CD14-positive monocyte (primary cell): Measurements from ENCODE around the gene STOML3. TPM values are rescaled to one million over a fixed set of nuclear protein-coding genes. Genes with fewer than 3 reads are reported as not detected.

Source experiments
- DNase-seq, 3 donors: peaks; one replicate each; pipeline ENCODE4 v3.0.0-alpha.2; 2011 to 2022
- H2AFZ ChIP-seq: 2 replicates; pipeline ENCODE4 v1.6.0; 2012; ENCODE audit warnings: mild to moderate bottlenecking, low read depth, low read length, inconsistent platforms; ENCODE audit not compliant: insufficient read depth, poor library complexity, severe bottlenecking
- H3K27ac ChIP-seq, 2 donors: 1 replicate in 1 of 2; 2 replicates in 1 of 2; pipeline ENCODE4 v1.5.1; 2012 to 2013; ENCODE audit warnings: low read length in 2 of 2, control low read depth in 1 of 2, inconsistent platforms in 1 of 2, low read depth in 1 of 2, mild to moderate bottlenecking in 1 of 2
- H3K27me3 ChIP-seq, 2 donors: one replicate each; pipeline versions ENCODE4 v1.6.0 to v1.6.1; 2011 to 2013; ENCODE audit warnings: low read length in 2 of 2; ENCODE audit not compliant: control insufficient read depth in 2 of 2, insufficient read depth in 2 of 2
- H3K36me3 ChIP-seq, 2 donors: replicated peaks in 1 of 2; 1 replicate in 1 of 2; 2 replicates in 1 of 2; pipeline versions ENCODE4 v1.5.1 to v1.6.1; 2012 to 2013; ENCODE audit warnings: low read length in 2 of 2, control low read depth in 1 of 2, inconsistent platforms in 1 of 2, mild to moderate bottlenecking in 1 of 2; ENCODE audit not compliant: insufficient read depth in 2 of 2, control insufficient read depth in 1 of 2
- H3K4me1 ChIP-seq, 2 donors: 1 replicate in 1 of 2; 2 replicates in 1 of 2; pipeline versions ENCODE4 v1.5.1 to v1.6.1; 2012 to 2013; ENCODE audit warnings: low read length in 2 of 2, control low read depth in 1 of 2, inconsistent platforms in 1 of 2, mild to moderate bottlenecking in 1 of 2, moderate library complexity in 1 of 2; ENCODE audit not compliant: insufficient read depth in 2 of 2, control insufficient read depth in 1 of 2
- H3K4me2 ChIP-seq: replicated peaks from 2 replicates; pipeline ENCODE3; 2012; ENCODE audit warnings: low read length, moderate library complexity, mild to moderate bottlenecking; ENCODE audit not compliant: poor library complexity, severe bottlenecking; ENCODE audit errors: extremely low read depth
- H3K4me3 ChIP-seq, 3 experiments: fragments of 200-600 bp in 1 of 3; sonication (generic) in 1 of 3; replicated peaks in 1 of 3; 1 replicate in 2 of 3; 2 replicates in 1 of 3; pipeline ENCODE4 v1.5.1; 2011 to 2013; ENCODE audit warnings: low read length in 3 of 3, mild to moderate bottlenecking in 3 of 3, control low read depth in 2 of 3, low read depth in 2 of 3, inconsistent platforms in 1 of 3, moderate library complexity in 1 of 3
- H3K79me2 ChIP-seq: 2 replicates; pipeline ENCODE4 v1.6.0; 2012; ENCODE audit warnings: mild to moderate bottlenecking, control low read depth, inconsistent platforms, low read length, moderate library complexity; ENCODE audit not compliant: insufficient read depth
- H3K9ac ChIP-seq: 2 replicates; pipeline ENCODE4 v1.6.0; 2017; ENCODE audit warnings: low read length, mild to moderate bottlenecking; ENCODE audit not compliant: insufficient read depth, poor library complexity, severe bottlenecking
- H3K9me3 ChIP-seq, 2 donors: replicated peaks in 1 of 2; 1 replicate in 1 of 2; 2 replicates in 1 of 2; pipeline versions ENCODE4 v1.5.1 to v1.6.1; 2012 to 2013; ENCODE audit warnings: low read length in 2 of 2, control low read depth in 1 of 2; ENCODE audit not compliant: control insufficient read depth in 1 of 2, insufficient read depth in 1 of 2
- H4K20me1 ChIP-seq: 2 replicates; pipeline ENCODE4 v1.6.0; 2012; ENCODE audit warnings: mild to moderate bottlenecking, low read length, control low read depth, moderate library complexity; ENCODE audit not compliant: insufficient read depth
- H3K27ac Mint-ChIP-seq, 7 donors: one replicate each; pipeline ENCODE4 v1.8.0; 2020; ENCODE audit warnings: mild to moderate bottlenecking in 7 of 7, mixed read lengths in 7 of 7, moderate library complexity in 6 of 7, inconsistent platforms in 2 of 7
- H3K27me3 Mint-ChIP-seq, 3 donors: one replicate each; pipeline ENCODE4 v1.8.0; 2021 to 2022; ENCODE audit warnings: low read depth in 3 of 3, mild to moderate bottlenecking in 3 of 3, mixed read lengths in 3 of 3, moderate library complexity in 3 of 3, inconsistent platforms in 1 of 3
- H3K36me3 Mint-ChIP-seq, 2 donors: one replicate each; pipeline ENCODE4 v1.8.0; 2020; ENCODE audit warnings: mixed read lengths in 2 of 2, inconsistent platforms in 1 of 2, mild to moderate bottlenecking in 1 of 2
- H3K4me1 Mint-ChIP-seq: one replicate; pipeline ENCODE4 v1.8.0; 2020; ENCODE audit warnings: mild to moderate bottlenecking, mixed read lengths
- H3K4me3 Mint-ChIP-seq, 2 donors: one replicate each; pipeline ENCODE4 v1.8.0; 2020; ENCODE audit warnings: mild to moderate bottlenecking in 2 of 2, mixed read lengths in 2 of 2, moderate library complexity in 1 of 2
- H3K9me3 Mint-ChIP-seq, 7 donors: one replicate each; pipeline ENCODE4 v1.8.0; 2020 to 2022; ENCODE audit warnings: mixed read lengths in 7 of 7, mild to moderate bottlenecking in 6 of 7, moderate library complexity in 6 of 7, inconsistent platforms in 2 of 7
- CTCF ChIP-seq: fragments of 200-600 bp; IDR thresholded peaks from one replicate; pipeline ENCODE4 v1.8.0; 2022; ENCODE audit warnings: antibody characterized with exemption, mild to moderate bottlenecking
- whole genome bisulfite sequencing: methylation state at CpG from one replicate; pipeline ENCODE4 v1.1.5; 2013; ENCODE audit warnings: missing lambda C conversion rate; ENCODE audit not compliant: insufficient coverage; 5-methylcytosine and 5-hydroxymethylcytosine counted together
- intact Hi-C, 2 donors: fragments of 100-400 bp; cut with micrococcal nuclease; formaldehyde crosslinking; loops; one replicate each; pipeline versions ENCODE4 v1.15.0 to v1.15.1; 2023
- polyA plus RNA-seq, 3 donors: library from polyadenylated mRNA; depleted of rRNA in 1 of 3; unstranded in 2 of 3; stranded (reverse) in 1 of 3; fragments of 300-500 nt in 2 of 3; fragments of >200 nt in 1 of 3; fragmentation: Illumina TruSeq in 2 of 3; gene quantifications; 1 replicate in 2 of 3; 2 replicates in 1 of 3; pipeline ENCODE4 v1.2.3, GENCODE V29; 2012 to 2021

STOML3 gene
- polyA plus RNA-seq, 3 donors = not detected

GRCh38 chr13:39035204-39035603, 44.6 kb upstream of the STOML3 start:
- Histone ChIP-seq H4K20me1 (peaks cover 60% of the 10 kb centered on the region), H3K79me2 (peaks cover 87% of the 10 kb centered on the region), H2AFZ (no peak overlapping the region), H3K4me3 (peak overlapping the region in 1 of 3 experiments; percentile 84), H3K9ac (no peak overlapping the region), H3K4me1 (peaks cover 42 to 50% of the 10 kb centered on the region in 2 donors), H3K27me3 (no peaks in the 10 kb centered on the region), H3K9me3 (no peaks in the 10 kb centered on the region), H3K27ac (no peak overlapping the region), H3K36me3 (peaks cover 3 to 18% of the 10 kb centered on the region in 2 donors), H3K4me2 (peak overlapping the region; percentile 81)
- Mint-ChIP-seq H3K27me3 (peaks cover 0 to 3% (median 0%) of the 10 kb centered on the region in 3 donors), H3K4me1 (peaks cover 48% of the 10 kb centered on the region), H3K27ac (peak overlapping the region in 2 of 7 donors; percentile 58 to 59), H3K9me3 (no peaks in the 10 kb centered on the region), H3K4me3 (peak overlapping the region; percentile 17 to 58), H3K36me3 (peaks cover 16 to 17% of the 10 kb centered on the region in 2 donors)
- no peak for DNase-seq
- WGBS = 82% methylated on average over 2 of the region's 2 CpGs
- TF ChIP-seq CTCF = no peak
- intact Hi-C loops = no loop called here

- H3K27me3 Mint-ChIP-seq = peaks cover 0 to 3% (median 0%) of the 10 kb centered on the region in 3 donors
- Histone ChIP-seq H3K4me3 (no peak overlapping the region), H3K4me2 (no peak overlapping the region), H4K20me1 (peaks cover 61% of the 10 kb centered on the region), H3K79me2 (peaks cover 77% of the 10 kb centered on the region), H3K9me3 (no peaks in the 10 kb centered on the region), H3K27me3 (no peaks in the 10 kb centered on the region), H3K9ac (no peak overlapping the region), H3K4me1 (peaks cover 32 to 38% of the 10 kb centered on the region in 2 donors), H3K27ac (no peak overlapping the region), H3K36me3 (peaks cover 6 to 29% of the 10 kb centered on the region in 2 donors), H2AFZ (no peak overlapping the region)
- no peak overlapping the region for H3K4me3 Mint-ChIP-seq
- TF ChIP-seq CTCF = no peak
- peak overlapping the region in 1 of 7 donors; percentile 42 for H3K27ac Mint-ChIP-seq
- H3K36me3 Mint-ChIP-seq = peaks cover 19 to 22% of the 10 kb centered on the region in 2 donors
- H3K9me3 Mint-ChIP-seq = no peaks in the 10 kb centered on the region
- WGBS = no CpG with 5 or more reads among the region's 1 CpG
- intact Hi-C loops = no loop called here
- peaks cover 40% of the 10 kb centered on the region for H3K4me1 Mint-ChIP-seq
- DNase-seq = no peak
Measured at GRCh38 chr13:39034085-39034484, 43.5 kb upstream of the STOML3 start.
